Measurements from ENCODE around the gene TPPP. TPM values are rescaled to one million over a fixed set of nuclear protein-coding genes. Genes with fewer than 3 reads are reported as not detected.

TPPP gene
- total RNA-seq, 1 experiment from 2014 or later, result 3.9 TPM

DNA sequence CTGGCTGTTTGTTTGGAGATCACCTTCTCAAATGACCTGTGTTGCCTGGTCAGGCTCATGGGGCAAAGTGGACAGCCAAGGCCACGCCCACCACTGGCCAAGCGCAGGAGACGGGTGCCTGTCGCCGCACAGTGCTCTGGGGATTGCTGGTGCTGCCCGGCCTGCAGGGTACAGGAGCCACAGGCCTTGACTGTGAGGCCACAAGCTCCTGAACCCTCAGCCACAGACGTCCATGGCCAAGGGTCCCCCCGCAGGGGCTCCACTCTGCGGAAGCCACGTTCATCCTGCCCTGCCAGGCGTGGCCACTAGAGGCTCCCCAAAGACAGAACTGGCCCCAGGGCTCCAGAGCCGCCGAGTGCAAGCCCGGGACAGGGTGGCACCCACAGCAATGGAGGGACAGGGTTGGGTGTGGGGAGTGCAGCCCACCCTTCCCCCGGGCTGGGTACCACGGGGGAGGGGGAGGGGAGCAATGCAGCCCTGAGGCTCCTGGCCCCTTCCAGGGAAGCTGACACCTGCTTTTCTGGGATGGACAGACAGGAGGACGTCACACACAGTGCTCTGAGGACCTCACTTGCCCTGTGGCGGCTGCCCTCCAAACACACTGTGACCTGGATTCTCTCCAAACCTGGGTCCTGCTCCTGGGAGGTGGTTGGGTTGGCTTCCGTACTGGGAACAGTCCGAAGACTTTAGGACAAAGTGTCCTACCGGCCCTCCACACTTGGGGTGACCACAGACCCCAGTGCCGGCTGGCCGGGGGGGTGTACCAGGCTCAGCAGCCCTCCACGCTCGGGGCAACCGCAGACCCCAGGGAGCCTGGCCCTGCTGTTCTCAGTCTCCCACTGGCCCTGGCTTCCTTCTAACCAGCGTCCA lies 21.5 kb downstream of the TPPP start:
- H2AFZ ChIP-seq (ENCODE audit: low read depth, low read length, poor library complexity, severe bottlenecking), result no peak overlapping the region
- no peak overlapping the region for H3K27ac ChIP-seq (ENCODE audit: low read depth, low read length)
- ATAC-seq (peak; percentile 77), DNase-seq (ENCODE audit: low read depth, low spot score) (no peak)
- H3K4me1 ChIP-seq (ENCODE audit: control insufficient read depth in 1 of 2, insufficient read depth in 2 of 2, low read length in 2 of 2), result peaks cover 0 to 33% of the 10 kb centered on the region in 2 experiments; a peak in 2 of 4 replicates
- no peaks in the 10 kb centered on the region for H3K9me2 ChIP-seq (ENCODE audit: insufficient read depth)
- CTCF ChIA-PET, result no interaction called here
- H3K4me2 ChIP-seq (ENCODE audit: low read length), result peak overlapping the region; percentile 37
- TF ChIP-seq, protein P1, sequence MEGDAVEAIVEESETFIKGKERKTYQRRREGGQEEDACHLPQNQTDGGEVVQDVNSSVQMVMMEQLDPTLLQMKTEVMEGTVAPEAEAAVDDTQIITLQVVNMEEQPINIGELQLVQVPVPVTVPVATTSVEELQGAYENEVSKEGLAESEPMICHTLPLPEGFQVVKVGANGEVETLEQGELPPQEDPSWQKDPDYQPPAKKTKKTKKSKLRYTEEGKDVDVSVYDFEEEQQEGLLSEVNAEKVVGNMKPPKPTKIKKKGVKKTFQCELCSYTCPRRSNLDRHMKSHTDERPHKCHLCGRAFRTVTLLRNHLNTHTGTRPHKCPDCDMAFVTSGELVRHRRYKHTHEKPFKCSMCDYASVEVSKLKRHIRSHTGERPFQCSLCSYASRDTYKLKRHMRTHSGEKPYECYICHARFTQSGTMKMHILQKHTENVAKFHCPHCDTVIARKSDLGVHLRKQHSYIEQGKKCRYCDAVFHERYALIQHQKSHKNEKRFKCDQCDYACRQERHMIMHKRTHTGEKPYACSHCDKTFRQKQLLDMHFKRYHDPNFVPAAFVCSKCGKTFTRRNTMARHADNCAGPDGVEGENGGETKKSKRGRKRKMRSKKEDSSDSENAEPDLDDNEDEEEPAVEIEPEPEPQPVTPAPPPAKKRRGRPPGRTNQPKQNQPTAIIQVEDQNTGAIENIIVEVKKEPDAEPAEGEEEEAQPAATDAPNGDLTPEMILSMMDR (IDR thresholded peaks at IDR 0.05 in 2 of 3, conservative IDR thresholded peaks at IDR 0.05 in 1 of 3; ENCODE audit: borderline replicate concordance in 1 of 3, insufficient read depth in 1 of 3, low read depth in 2 of 3, low read length in 2 of 3), result peak; percentile 86 to 93 (median 92)
- TF ChIP-seq SRF (IDR thresholded peaks at IDR 0.05; ENCODE audit: low read depth) (no peak), SP1 (IDR thresholded peaks at IDR 0.05; ENCODE audit: low read depth) (no peak), RAD21 (IDR thresholded peaks at IDR 0.05; ENCODE audit: low read depth) (peak; percentile 95)
- TF ChIP-seq, protein P2, sequence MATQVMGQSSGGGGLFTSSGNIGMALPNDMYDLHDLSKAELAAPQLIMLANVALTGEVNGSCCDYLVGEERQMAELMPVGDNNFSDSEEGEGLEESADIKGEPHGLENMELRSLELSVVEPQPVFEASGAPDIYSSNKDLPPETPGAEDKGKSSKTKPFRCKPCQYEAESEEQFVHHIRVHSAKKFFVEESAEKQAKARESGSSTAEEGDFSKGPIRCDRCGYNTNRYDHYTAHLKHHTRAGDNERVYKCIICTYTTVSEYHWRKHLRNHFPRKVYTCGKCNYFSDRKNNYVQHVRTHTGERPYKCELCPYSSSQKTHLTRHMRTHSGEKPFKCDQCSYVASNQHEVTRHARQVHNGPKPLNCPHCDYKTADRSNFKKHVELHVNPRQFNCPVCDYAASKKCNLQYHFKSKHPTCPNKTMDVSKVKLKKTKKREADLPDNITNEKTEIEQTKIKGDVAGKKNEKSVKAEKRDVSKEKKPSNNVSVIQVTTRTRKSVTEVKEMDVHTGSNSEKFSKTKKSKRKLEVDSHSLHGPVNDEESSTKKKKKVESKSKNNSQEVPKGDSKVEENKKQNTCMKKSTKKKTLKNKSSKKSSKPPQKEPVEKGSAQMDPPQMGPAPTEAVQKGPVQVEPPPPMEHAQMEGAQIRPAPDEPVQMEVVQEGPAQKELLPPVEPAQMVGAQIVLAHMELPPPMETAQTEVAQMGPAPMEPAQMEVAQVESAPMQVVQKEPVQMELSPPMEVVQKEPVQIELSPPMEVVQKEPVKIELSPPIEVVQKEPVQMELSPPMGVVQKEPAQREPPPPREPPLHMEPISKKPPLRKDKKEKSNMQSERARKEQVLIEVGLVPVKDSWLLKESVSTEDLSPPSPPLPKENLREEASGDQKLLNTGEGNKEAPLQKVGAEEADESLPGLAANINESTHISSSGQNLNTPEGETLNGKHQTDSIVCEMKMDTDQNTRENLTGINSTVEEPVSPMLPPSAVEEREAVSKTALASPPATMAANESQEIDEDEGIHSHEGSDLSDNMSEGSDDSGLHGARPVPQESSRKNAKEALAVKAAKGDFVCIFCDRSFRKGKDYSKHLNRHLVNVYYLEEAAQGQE (IDR thresholded peaks at IDR 0.05; ENCODE audit: low read depth), result no peak
- no TSS peak for BruUV-seq (replicated peaks)
- no peaks in the 10 kb centered on the region for H3K27me3 ChIP-seq (ENCODE audit: insufficient read depth, low read length)
- H4K20me1 ChIP-seq (ENCODE audit: insufficient read depth), result no peaks in the 10 kb centered on the region
- 0 out of 2 replicates have a peak overlapping the region, but pooled peaks have one; percentile 8 for H3K9ac ChIP-seq (ENCODE audit: low read length)
- H3K9me3 ChIP-seq (ENCODE audit: control insufficient read depth in 1 of 2, insufficient read depth in 1 of 2, low read depth in 1 of 2, low read length in 2 of 2), result no peaks in the 10 kb centered on the region
- H3K4me3 ChIP-seq (replicated peaks in 1 of 2; ENCODE audit: low read depth in 1 of 2, low read length in 2 of 2), result no peak overlapping the region
- H3K79me2 ChIP-seq (ENCODE audit: insufficient read depth, low read length), result no peaks in the 10 kb centered on the region
- POLR2A ChIA-PET, result no interaction called here
- H3K36me3 ChIP-seq (ENCODE audit: control insufficient read depth in 1 of 2, insufficient read depth in 2 of 2, low read length in 2 of 2), result 0 out of 4 replicates have a peak, but pooled peaks cover 0 to 3% of the 10 kb centered on the region in 2 experiments
- intact Hi-C loops (cut with micrococcal nuclease), result loop anchor here (2.0 to 10.0 kb wide), 2 partner anchors 231 to 493 kb away; no protein-coding TSS in a partner anchor
- RAD21 ChIA-PET (ENCODE audit: low non-redundant PET in 1 of 2, low total read pairs in 2 of 2, uncharacterized antibody in 2 of 2, unreplicated experiment in 2 of 2), result no interaction called here
